HEK293 (cell line): Measurements from ENCODE around the gene CHST8.

Source experiments
- CTCF ChIA-PET: fragments of 350-600 bp; formaldehyde crosslinking; extraction: SDS; loops from one replicate; lab custom pipeline; 2021; ENCODE audit warnings: antibody characterized with exemption; lab: Yijun Ruan, JAX
- POLR2A ChIA-PET: fragments of 300-600 bp; formaldehyde crosslinking; extraction: SDS; loops from one replicate; lab custom pipeline; 2020; ENCODE audit warnings: antibody characterized with exemption, inconsistent platforms; lab: Yijun Ruan, JAX
- H3K27ac ChIP-seq: fragments of 200-500 bp; sonication (Bioruptor generic); 2 replicates; pipeline ENCODE4 v1.5.1; 2014; ENCODE audit warnings: low read depth, low read length, control low read depth, inconsistent platforms; ENCODE audit errors: extremely low read depth
- H3K36me3 ChIP-seq, 2 experiments: fragments of 200-500 bp in 1 of 2; sonication (Bioruptor generic) in 1 of 2; 1 replicate in 1 of 2; 2 replicates in 1 of 2; pipeline ENCODE4 v1.5.1; 2014 to 2017; ENCODE audit warnings: inconsistent platforms in 2 of 2, low read length in 2 of 2; ENCODE audit not compliant: control insufficient read depth in 2 of 2, insufficient read depth in 1 of 2
- H3K4me1 ChIP-seq: fragments of 200-500 bp; sonication (Bioruptor generic); 2 replicates; pipeline ENCODE4 v1.5.1; 2014; ENCODE audit warnings: mild to moderate bottlenecking, low read length, inconsistent platforms; ENCODE audit not compliant: control insufficient read depth, insufficient read depth
- H3K4me3 ChIP-seq: 2 replicates; pipeline ENCODE4 v1.5.1; 2011; ENCODE audit warnings: low read depth, mild to moderate bottlenecking, control low read depth, low read length, moderate library complexity
- H3K9me3 ChIP-seq: fragments of 200-500 bp; sonication (Bioruptor generic); 2 replicates; pipeline ENCODE4 v1.5.1; 2014; ENCODE audit warnings: low read depth, low read length, inconsistent platforms; ENCODE audit not compliant: control insufficient read depth, insufficient read depth
- AEBP2 ChIP-seq: fragments of 450-650 bp; formaldehyde crosslinking; IDR thresholded peaks from 2 replicates; pipeline ENCODE4 v1.5.1; 2016; ENCODE audit warnings: missing biosample characterization, missing genetic modification characterization, borderline replicate concordance
- KLF9 ChIP-seq: fragments of 450-650 bp; formaldehyde crosslinking; IDR thresholded peaks from 2 replicates; pipeline ENCODE4 v1.5.1; 2016; ENCODE audit warnings: missing biosample characterization, missing genetic modification characterization, low read depth
- PRDM6 ChIP-seq: fragments of 450-650 bp; formaldehyde crosslinking; IDR thresholded peaks from 2 replicates; pipeline ENCODE4 v1.5.1; 2017; ENCODE audit warnings: missing biosample characterization, missing genetic modification characterization
- SETDB1 ChIP-seq: IDR thresholded peaks from one replicate; pipeline ENCODE4 v1.6.1; 2017; ENCODE audit warnings: mild to moderate bottlenecking, low read length, moderate library complexity, mixed read lengths; ENCODE audit not compliant: insufficient read length
- SP3 ChIP-seq: fragments of 450-650 bp; formaldehyde crosslinking; IDR thresholded peaks from 2 replicates; pipeline ENCODE4 v1.5.1; 2016; ENCODE audit warnings: missing biosample characterization, missing genetic modification characterization
- ZBTB1 ChIP-seq: fragments of 450-650 bp; formaldehyde crosslinking; IDR thresholded peaks from 2 replicates; pipeline ENCODE4 v1.5.1; 2016; ENCODE audit warnings: missing biosample characterization, missing genetic modification characterization
- ZBTB44 ChIP-seq: fragments of 450-650 bp; IDR thresholded peaks from 2 replicates; pipeline ENCODE4 v1.5.1; 2018; ENCODE audit warnings: missing biosample characterization, mild to moderate bottlenecking, missing genetic modification characterization
- ZNF202 ChIP-seq: fragments of 450-650 bp; formaldehyde crosslinking; IDR thresholded peaks from 2 replicates; pipeline ENCODE4 v1.5.1; 2016; ENCODE audit warnings: missing biosample characterization, missing genetic modification characterization, borderline replicate concordance
- ZNF214 ChIP-seq: fragments of 450-650 bp; formaldehyde crosslinking; IDR thresholded peaks from 2 replicates; pipeline ENCODE4 v1.5.1; 2017; ENCODE audit warnings: missing biosample characterization, mild to moderate bottlenecking, missing genetic modification characterization, borderline replicate concordance
- ZNF391 ChIP-seq: fragments of 450-650 bp; formaldehyde crosslinking; IDR thresholded peaks from 2 replicates; pipeline ENCODE4 v1.5.1; 2016; ENCODE audit warnings: low read depth, missing biosample characterization, missing genetic modification characterization, borderline replicate concordance
- ZNF449 ChIP-seq: fragments of 450-650 bp; formaldehyde crosslinking; IDR thresholded peaks from 2 replicates; pipeline ENCODE4 v1.5.1; 2017; ENCODE audit warnings: missing biosample characterization, mild to moderate bottlenecking, missing genetic modification characterization, moderate library complexity
- ZNF518A ChIP-seq: fragments of 450-650 bp; formaldehyde crosslinking; conservative IDR thresholded peaks from 2 replicates; pipeline ENCODE4 v1.5.1; 2016; ENCODE audit warnings: low read depth, missing biosample characterization, missing genetic modification characterization
- ZNF530 ChIP-seq: fragments of 450-650 bp; formaldehyde crosslinking; IDR thresholded peaks from 2 replicates; pipeline ENCODE4 v1.5.1; 2016; ENCODE audit warnings: low read depth, missing biosample characterization, missing genetic modification characterization
- ZNF561 ChIP-seq: fragments of 450-650 bp; IDR thresholded peaks from 2 replicates; pipeline ENCODE4 v1.5.1; 2018; ENCODE audit warnings: missing biosample characterization, missing genetic modification characterization, borderline replicate concordance
- ZNF621 ChIP-seq: fragments of 450-650 bp; formaldehyde crosslinking; IDR thresholded peaks from 2 replicates; pipeline ENCODE4 v1.5.1; 2017; ENCODE audit warnings: missing biosample characterization, missing genetic modification characterization
- ZNF624 ChIP-seq: fragments of 450-650 bp; formaldehyde crosslinking; IDR thresholded peaks from 2 replicates; pipeline ENCODE4 v1.5.1; 2017; ENCODE audit warnings: missing biosample characterization, missing genetic modification characterization

CHST8 gene

GRCh38 chr19:33756177-33756576 is 134.4 kb downstream of the CHST8 start:
- ChIA-PET CTCF (interaction anchor here (0.8 to 2.6 kb wide), 3 partner anchors 15 to 349 kb away, joined by 5 to 8 read pairs (median 6); no protein-coding TSS in a partner anchor), POLR2A (no interaction called here)
- TF ChIP-seq ZNF561 (tag by site-specific recombination), result no peak
- TF ChIP-seq ZBTB44 (tag by site-specific recombination), result no peak
- no peak for TF ChIP-seq ZNF214
- TF ChIP-seq AEBP2 (tag by site-specific recombination), result no peak
- TF ChIP-seq ZNF449, result no peak
- TF ChIP-seq ZNF518A (tag by site-specific recombination), result no peak
- no peak for TF ChIP-seq SP3 (tag by site-specific recombination)
- TF ChIP-seq ZNF202 (tag by site-specific recombination), result no peak
- TF ChIP-seq PRDM6 (tag by site-specific recombination), result no peak
- TF ChIP-seq ZNF624, result no peak
- no peak for TF ChIP-seq ZNF530 (tag by site-specific recombination)
- no peak for TF ChIP-seq ZNF391 (tag by site-specific recombination)
- TF ChIP-seq ZBTB1 (tag by site-specific recombination), result no peak
- TF ChIP-seq KLF9 (tag by site-specific recombination), result no peak
- no peak for TF ChIP-seq ZNF621
- no peak for TF ChIP-seq SETDB1
- 0 out of 2 replicates have a peak, but pooled peaks cover 2% of the 10 kb centered on the region for H3K4me1 ChIP-seq
- no peaks in the 10 kb centered on the region for H3K36me3 ChIP-seq
- H3K27ac ChIP-seq, result no peak overlapping the region
- H3K4me3 ChIP-seq, result no peak overlapping the region
- no peaks in the 10 kb centered on the region for H3K9me3 ChIP-seq
